GM18511 (cell line): Measurements from ENCODE around the gene NEDD8.

ENCODE experiments used
- ATAC-seq: cut with Tn5 transposase; IDR thresholded peaks from one replicate; pipeline ENCODE4 v1.9.1; 2021; ENCODE audit warnings: mild to moderate bottlenecking, moderate library complexity; ENCODE audit not compliant: unreplicated experiment

The NEDD8 gene

GRCh38 chr14:24198814-24199524 is 33.2 kb downstream of the NEDD8 start:
- ATAC-seq = no peak

GRCh38 chr14:24197056-24197450 is 35.1 kb downstream of the NEDD8 start:
- ATAC-seq = no peak

GRCh38 chr14:24196071-24197055 is 35.8 kb downstream of the NEDD8 start:
- ATAC-seq = peak; percentile 28

- ATAC-seq = peak; percentile 90
Observed at GRCh38 chr14:24195186-24196070, 36.7 kb downstream of the NEDD8 start, which contains the start of gene TM9SF1. Gene TM9SF1, minus strand, starts transcription at chr14:24195441. Its CDS starts 422 bp downstream, at chr14:24195019.

- ATAC-seq = no peak
Observed at GRCh38 chr14:24194873-24195185, 37.3 kb downstream of the NEDD8 start.

- ATAC-seq = no peak
Observed at GRCh38 chr14:24194186-24194872, 37.8 kb downstream of the NEDD8 start.

GRCh38 chr14:24192933-24193332 is 39.2 kb downstream of the NEDD8 start:
- no peak for ATAC-seq

- ATAC-seq = no peak
Observed at GRCh38 chr14:24190416-24190815, 41.8 kb downstream of the NEDD8 start.

- ATAC-seq = no peak
Observed at GRCh38 chr14:24189460-24189859, 42.7 kb downstream of the NEDD8 start.

- no peak for ATAC-seq
Observed at GRCh38 chr14:24189059-24189375, 43.1 kb downstream of the NEDD8 start.

GRCh38 chr14:24188251-24189058 is 43.7 kb downstream of the NEDD8 start, which contains the start of gene IPO4:
Gene IPO4, minus strand, starts transcription at chr14:24188816. Its CDS starts 29 bp downstream, at chr14:24188787.
- ATAC-seq = peak; percentile 94

- ATAC-seq = no peak
Observed at GRCh38 chr14:24187539-24187915, 44.6 kb downstream of the NEDD8 start.

GRCh38 chr14:24186831-24187538 is 45.2 kb downstream of the NEDD8 start:
- no peak for ATAC-seq

GRCh38 chr14:24185741-24186140 is 46.4 kb downstream of the NEDD8 start:
- no peak for ATAC-seq

- ATAC-seq = no peak
Observed at GRCh38 chr14:24185026-24185425, 47.1 kb downstream of the NEDD8 start.

GRCh38 chr14:24184104-24184970 is 47.8 kb downstream of the NEDD8 start:
- ATAC-seq = no peak

GRCh38 chr14:24183014-24183481 is 49.1 kb downstream of the NEDD8 start:
- no peak for ATAC-seq
